Endothelial cell of umbilical vein (primary cell): Measurements from ENCODE around the gene SNCB. TPM values are rescaled to one million over a fixed set of nuclear protein-coding genes. Genes with fewer than 3 reads are reported as not detected.

ENCODE experiments used
- BruUV-seq: library from RNA; stranded (reverse); fragments of 400-500 nt; replicated peaks from 2 replicates; lab custom pipeline; 2021; lab: Mats Ljungman, UMichigan
- CTCF ChIA-PET: fragments of 300-600, 350-600 bp; sonication (Branson Sonifier 250); formaldehyde crosslinking; loops from one replicate; lab custom pipeline; 2021; ENCODE audit warnings: antibody characterized with exemption, inconsistent platforms; lab: Charles Lee
- POLR2A ChIA-PET: fragments of 300-600, 350-600 bp; sonication (Branson Sonifier 250); formaldehyde crosslinking; loops from one replicate; lab custom pipeline; 2021; ENCODE audit warnings: antibody characterized with exemption, inconsistent platforms; lab: Charles Lee
- DNase-seq: peaks from one replicate; pipeline ENCODE4 v3.0.0-alpha.2; 2011; ENCODE audit warnings: low read depth, low spot score
- FAIRE-seq: peaks from 2 replicates; lab custom pipeline; 2011; peaks lifted over from hg19 to GRCh38; lab: Jason Lieb, UNC
- H2AFZ ChIP-seq: 2 replicates; pipeline ENCODE4 v1.6.0; 2012; ENCODE audit warnings: low read depth, low read length, control low read depth, inconsistent platforms
- H3K27ac ChIP-seq: 2 replicates; pipeline ENCODE4 v1.5.1; 2011; ENCODE audit warnings: low read depth, mild to moderate bottlenecking, control low read depth, low read length, moderate library complexity; ENCODE audit not compliant: insufficient read depth
- H3K27me3 ChIP-seq, 2 experiments: 2 replicates each; pipeline versions ENCODE4 v1.6.0 to v1.6.1; 2011; ENCODE audit warnings: low read length in 2 of 2, mixed read lengths in 1 of 2; ENCODE audit not compliant: control insufficient read depth in 2 of 2, insufficient read depth in 2 of 2
- H3K36me3 ChIP-seq, 2 experiments: 2 replicates in 1 of 2; 3 replicates in 1 of 2; pipeline ENCODE4 v1.5.1; 2011; ENCODE audit warnings: low read length in 2 of 2, mild to moderate bottlenecking in 1 of 2, moderate library complexity in 1 of 2; ENCODE audit not compliant: control insufficient read depth in 2 of 2, insufficient read depth in 2 of 2; ENCODE audit errors: extremely low read depth in 1 of 2
- H3K4me1 ChIP-seq: 3 replicates; pipeline ENCODE4 v1.5.1; 2011; ENCODE audit warnings: mild to moderate bottlenecking, low read length; ENCODE audit not compliant: control insufficient read depth, insufficient read depth; ENCODE audit errors: extremely low read depth
- H3K4me2 ChIP-seq: 2 replicates; pipeline ENCODE4 v1.6.1; 2011; ENCODE audit warnings: low read length, control low read depth, mixed read lengths; ENCODE audit not compliant: insufficient read depth
- H3K4me3 ChIP-seq, 3 experiments: fragments of 200-600 bp in 1 of 3; sonication (generic), shearing (Covaris generic) in 1 of 3; replicated peaks in 1 of 3; 2 replicates each; pipeline ENCODE4 v1.5.1; 2011 to 2016; ENCODE audit warnings: control low read depth in 3 of 3, low read length in 3 of 3, mild to moderate bottlenecking in 2 of 3, inconsistent platforms in 1 of 3, low read depth in 1 of 3, moderate library complexity in 1 of 3; ENCODE audit not compliant: insufficient read depth in 1 of 3
- H3K79me2 ChIP-seq: 2 replicates; pipeline ENCODE4 v1.6.0; 2012; ENCODE audit warnings: low read length, inconsistent platforms; ENCODE audit not compliant: control insufficient read depth, insufficient read depth
- H3K9ac ChIP-seq: replicated peaks from 2 replicates; pipeline ENCODE3; 2011; ENCODE audit warnings: low read length, control low read depth; ENCODE audit not compliant: insufficient read depth; ENCODE audit errors: extremely low read depth
- H3K9me1 ChIP-seq: replicated peaks from 3 replicates; pipeline ENCODE4 v1.6.0; 2011; ENCODE audit warnings: mild to moderate bottlenecking, low read length; ENCODE audit not compliant: control insufficient read depth, insufficient read depth; ENCODE audit errors: extremely low read depth
- H3K9me3 ChIP-seq: replicated peaks from 2 replicates; pipeline ENCODE4 v1.5.1; 2012; ENCODE audit warnings: low read length, inconsistent platforms; ENCODE audit not compliant: control insufficient read depth, insufficient read depth
- H4K20me1 ChIP-seq: replicated peaks from 2 replicates; pipeline ENCODE3; 2011; ENCODE audit warnings: mild to moderate bottlenecking, low read length; ENCODE audit not compliant: control insufficient read depth, insufficient read depth; ENCODE audit errors: extremely low read depth
- MAX ChIP-seq: IDR thresholded peaks from 2 replicates; pipeline ENCODE4 v1.6.1; 2011; ENCODE audit not compliant: insufficient read depth, insufficient read length
- POLR2A ChIP-seq: IDR thresholded peaks from 2 replicates; pipeline ENCODE4 v1.6.1; 2012; ENCODE audit warnings: low read depth, mild to moderate bottlenecking, control low read depth, low read length
- dilution Hi-C: fragments of 300-500 bp; cut with MboI; formaldehyde crosslinking; loops from one replicate; pipeline ENCODE4 v1.15.0; 2019; ENCODE audit warnings: low sequenced_read_pairs; ENCODE audit not compliant: extremely low pct_ligation_motif_present
- intact Hi-C: fragments of 100-400 bp; cut with micrococcal nuclease; formaldehyde crosslinking; loops from one replicate; pipeline ENCODE4 v1.10.0; 2022
- polyA plus RNA-seq, 4 experiments: library from polyadenylated mRNA; depleted of rRNA in 3 of 4; stranded (reverse) in 3 of 4; unstranded in 1 of 4; fragments of >200 nt; gene quantifications; 2 replicates each; pipeline versions ENCODE4 v1.2.1 to v1.2.3, GENCODE V29; 2011 to 2012; ENCODE audit warnings: missing spikeins in 1 of 4
- total RNA-seq: library from RNA; stranded (reverse); gene quantifications from 2 replicates; pipeline ENCODE4 v1.2.3, GENCODE V29; 2021

SNCB gene
- total and polyA plus RNA-seq, 2 donors (not counting 3 experiments of a cell fraction or from before 2014, with no cell fraction given): 0.08 TPM; not detected in 1

- dilution Hi-C loops (no loop called here), intact Hi-C loops (no loop called here)
- no peak overlapping the region for H3K27ac ChIP-seq
- no peak for DNase-seq
- FAIRE-seq: no peak
- TF ChIP-seq MAX: no peak
- H3K9ac ChIP-seq: no peak overlapping the region
- POLR2A ChIA-PET: no interaction called here
- no peaks in the 10 kb centered on the region for H3K79me2 ChIP-seq
- H3K9me3 ChIP-seq: no peaks in the 10 kb centered on the region
- H3K36me3 ChIP-seq: no peaks in the 10 kb centered on the region
- H3K9me1 ChIP-seq: no peaks in the 10 kb centered on the region
- H3K4me1 ChIP-seq: peaks cover 4% of the 10 kb centered on the region
- no peak overlapping the region for H2AFZ ChIP-seq
- H3K4me2 ChIP-seq: no peak overlapping the region
- no peak overlapping the region for H3K4me3 ChIP-seq
- no TSS peak for BruUV-seq
- peaks cover 50 to 53% of the 10 kb centered on the region in 2 experiments for H3K27me3 ChIP-seq
- no peaks in the 10 kb centered on the region for H4K20me1 ChIP-seq
- CTCF ChIA-PET: interaction anchor here (1.8 kb wide), 1 partner anchor 50 kb away, joined by 5 read pairs; no protein-coding TSS in a partner anchor
These were observed 6.2 kb downstream of the SNCB start for GRCh38 chr5:176624142-176624541.

GRCh38 chr5:176621661-176622079 lies 8.7 kb downstream of the SNCB start:
- no peak for TF ChIP-seq POLR2A
- no peak overlapping the region for H3K27ac ChIP-seq
- H3K27me3 ChIP-seq: peaks cover 39 to 45% of the 10 kb centered on the region in 2 experiments
- FAIRE-seq (no peak), DNase-seq (no peak)
- ChIA-PET POLR2A (no interaction called here), CTCF (interaction anchor here (0.9 to 2.7 kb wide), 9 partner anchors 9 to 84 kb away, joined by 3 to 11 read pairs (median 5); partner anchors contain the start of genes EIF4E1B, RNF44, SNCB and TSPAN17)
- peaks cover 7% of the 10 kb centered on the region for H3K4me1 ChIP-seq
- H3K9ac ChIP-seq: no peak overlapping the region
- no peaks in the 10 kb centered on the region for H4K20me1 ChIP-seq
- H3K4me2 ChIP-seq: no peak overlapping the region
- H3K79me2 ChIP-seq: no peaks in the 10 kb centered on the region
- dilution Hi-C loops: no loop called here
- H2AFZ ChIP-seq: no peak overlapping the region
- no peaks in the 10 kb centered on the region for H3K9me3 ChIP-seq
- H3K4me3 ChIP-seq: no peak overlapping the region
- no peaks in the 10 kb centered on the region for H3K9me1 ChIP-seq
- H3K36me3 ChIP-seq: no peaks in the 10 kb centered on the region
- intact Hi-C loops: no loop called here
- BruUV-seq: no TSS peak
